SK-N-MC (cell line): ENCODE measurements around the gene POLA1.

Experiments
- DNase-seq: peaks from one replicate; pipeline ENCODE4 v3.0.0-alpha.2; 2011; ENCODE audit warnings: low read depth, low spot score
- H3K27ac ChIP-seq: fragments of 200-600 bp; sonication (generic); 2 replicates; pipeline ENCODE4 v1.5.1; 2016; ENCODE audit warnings: mixed run types
- H3K36me3 ChIP-seq: fragments of 200-600 bp; sonication (generic); 2 replicates; pipeline ENCODE4 v1.6.1; 2017; ENCODE audit warnings: antibody characterized with exemption, low read length, mixed read lengths; ENCODE audit not compliant: insufficient read depth
- H3K4me3 ChIP-seq: fragments of 200-600 bp; sonication (generic); 2 replicates; pipeline ENCODE4 v1.5.1; 2016
- H3K9ac ChIP-seq: fragments of 200-600 bp; sonication (generic); 2 replicates; pipeline ENCODE4 v1.8.0; 2017; ENCODE audit warnings: mixed run types, mixed read lengths; ENCODE audit not compliant: insufficient read length
- H3K9me3 ChIP-seq: fragments of 200-600 bp; sonication (generic); 2 replicates; pipeline ENCODE4 v1.6.1; 2017; ENCODE audit warnings: low read depth, mild to moderate bottlenecking, antibody characterized with exemption, low read length, moderate library complexity, mixed read lengths
- EZH2 ChIP-seq: fragments of 200-600 bp; sonication (generic); IDR thresholded peaks from one replicate; pipeline ENCODE4 v1.6.1; 2017; ENCODE audit warnings: antibody characterized with exemption
- FOXP2 ChIP-seq: optimal IDR thresholded peaks from 2 replicates; pipeline ENCODE3; 2011; ENCODE audit warnings: mild to moderate bottlenecking, moderate library complexity; ENCODE audit not compliant: insufficient read depth; ENCODE audit errors: extremely low read length, control extremely low read depth
- POLR2AphosphoS5 ChIP-seq: IDR thresholded peaks from 2 replicates; pipeline ENCODE4 v1.6.1; 2012; ENCODE audit warnings: mild to moderate bottlenecking, low read depth, low read length, borderline replicate concordance

The POLA1 gene

GRCh38 chrX:25028726-25029125, 335.0 kb downstream of the POLA1 start:
- Histone ChIP-seq H3K36me3 (no peaks in the 10 kb centered on the region), H3K27ac (peak overlapping the region; percentile 31; the same call in 1 of the 2 replicates), H3K9me3 (no peaks in the 10 kb centered on the region), H3K4me3 (no peak overlapping the region), H3K9ac (no peak overlapping the region)
- no peak for TF ChIP-seq POLR2AphosphoS5
- DNase-seq = no peak

DNA sequence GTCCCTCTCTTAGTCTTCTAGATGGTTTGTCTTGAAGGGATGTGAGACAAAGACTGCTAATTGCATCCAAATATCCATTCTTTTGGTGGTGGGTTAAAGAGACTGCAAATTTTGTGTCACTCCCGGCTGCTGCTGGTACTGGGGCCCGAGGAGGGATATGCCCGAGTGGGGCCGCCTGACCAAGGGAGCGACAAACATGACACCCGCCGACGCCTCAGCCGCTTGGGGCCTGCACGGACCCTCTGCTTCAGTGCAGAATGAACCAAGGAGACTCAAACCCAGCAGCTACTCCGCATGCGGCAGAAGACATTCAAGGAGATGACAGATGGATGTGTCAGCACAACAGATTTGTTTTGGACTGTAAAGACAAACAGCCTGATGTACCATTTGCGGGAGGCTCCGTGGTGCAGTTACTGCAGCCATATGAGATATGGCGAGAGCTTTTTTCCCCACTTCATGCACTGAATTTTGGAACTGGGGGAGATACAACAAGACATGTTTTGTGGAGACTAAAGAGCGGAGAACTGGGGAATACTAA, 335.6 kb downstream of the POLA1 start:
- Histone ChIP-seq H3K4me3 (no peak overlapping the region), H3K36me3 (no peaks in the 10 kb centered on the region), H3K9me3 (no peaks in the 10 kb centered on the region), H3K9ac (no peak overlapping the region), H3K27ac (peak overlapping the region; percentile 31; the same call in 1 of the 2 replicates)
- DNase-seq = no peak
- TF ChIP-seq FOXP2 = no peak
- no peak for TF ChIP-seq EZH2
- no peak for TF ChIP-seq POLR2AphosphoS5

- TF ChIP-seq EZH2 (no peak), POLR2AphosphoS5 (no peak), FOXP2 (no peak)
Observed at GRCh38 chrX:25034889-25035288, 341.2 kb downstream of the POLA1 start.

GRCh38 chrX:25039036-25039435, 345.3 kb downstream of the POLA1 start:
- Histone ChIP-seq H3K4me3 (no peak overlapping the region), H3K9ac (no peak overlapping the region), H3K36me3 (no peaks in the 10 kb centered on the region), H3K9me3 (no peaks in the 10 kb centered on the region), H3K27ac (no peak overlapping the region)
- DNase-seq = no peak
- TF ChIP-seq FOXP2 = no peak
- TF ChIP-seq POLR2AphosphoS5 = no peak
- TF ChIP-seq EZH2 = no peak

More at GRCh38 chrX:25034889-25035288, 341.2 kb downstream of the POLA1 start:
- Histone ChIP-seq H3K9ac (no peak overlapping the region), H3K4me3 (no peak overlapping the region), H3K9me3 (no peaks in the 10 kb centered on the region), H3K27ac (no peak overlapping the region), H3K36me3 (no peaks in the 10 kb centered on the region)
- no peak for DNase-seq

DNA sequence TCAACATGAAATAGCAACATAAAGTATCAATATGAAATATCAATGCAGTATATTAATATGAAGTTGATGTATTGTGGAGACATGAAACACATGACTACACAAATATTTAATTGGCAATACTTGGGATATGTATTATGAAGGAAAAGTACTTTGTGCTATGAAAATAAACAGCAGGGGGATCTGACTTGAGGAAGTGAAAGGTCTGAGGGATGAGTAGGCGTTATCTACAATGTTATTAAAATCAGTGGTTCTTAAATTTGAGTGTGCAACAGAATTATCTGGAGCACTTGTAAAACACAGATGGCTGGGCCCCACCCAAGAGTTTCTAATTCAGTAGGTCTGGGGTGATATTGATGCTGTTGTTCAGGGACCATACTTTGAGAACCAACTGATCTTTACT, 349.5 kb downstream of the POLA1 start:
- DNase-seq = no peak
- Histone ChIP-seq H3K9ac (no peak overlapping the region), H3K36me3 (no peaks in the 10 kb centered on the region)

More for the DNA sequence above, 349.5 kb downstream of the POLA1 start:
- no peak for TF ChIP-seq FOXP2
- no peak for TF ChIP-seq EZH2
- TF ChIP-seq POLR2AphosphoS5 = no peak
- no peaks in the 10 kb centered on the region for H3K9me3 ChIP-seq
- no peak overlapping the region for H3K27ac ChIP-seq
- H3K4me3 ChIP-seq = no peak overlapping the region
